Upper lobe of right lung (tissue), 1 donor: ENCODE measurements around the gene OTOP3. TPM values are rescaled to one million over a fixed set of nuclear protein-coding genes. Genes with fewer than 3 reads are reported as not detected.

Experiments used
- total RNA-seq: library from RNA; stranded (reverse); fragmentation: NEBNext Ultra II Directional; extraction: Animal tissue kit (Norgen Biotek cat#: 25700); gene quantifications from one replicate; pipeline ENCODE4 v1.2.1, GENCODE V29; 2021
- donor health status: DM: no; HTN: yes; CAD: no; lungs with severe emphysema.

The OTOP3 gene
- total RNA-seq, 1 donor from 2014 or later, result not detected

Other genes starting within 250 kb of the OTOP3 start
- gene CD300LF, start 223.0 kb upstream of the OTOP3 start, total RNA-seq, result 38.0 TPM
- 6.8 TPM for gene RAB37, start 198.6 kb upstream of the OTOP3 start, total RNA-seq
- gene NHERF1, start 187.3 kb upstream of the OTOP3 start, total RNA-seq, result 28.4 TPM
- gene NAT9, start 159.6 kb upstream of the OTOP3 start, total RNA-seq, result 40.8 TPM
- not detected for gene GRIN2C, start 76.0 kb upstream of the OTOP3 start, total RNA-seq
- gene FDXR, start 62.9 kb upstream of the OTOP3 start, total RNA-seq, result 11.2 TPM
- not detected for gene FADS6, start 42.3 kb upstream of the OTOP3 start, total RNA-seq
- gene USH1G, start 12.6 kb upstream of the OTOP3 start, total RNA-seq, result not detected
- not detected for gene OTOP2, start 11.6 kb upstream of the OTOP3 start, total RNA-seq
- gene HID1, start 36.9 kb downstream of the OTOP3 start, total RNA-seq, result 33.5 TPM
- gene CDR2L, start 51.7 kb downstream of the OTOP3 start, total RNA-seq, result 21.8 TPM
- gene MRPL58, start 76.8 kb downstream of the OTOP3 start, total RNA-seq, result 21.6 TPM
- 155 TPM for gene ATP5PD, start 111.1 kb downstream of the OTOP3 start, total RNA-seq
- 25.3 TPM for gene KCTD2, start 111.3 kb downstream of the OTOP3 start, total RNA-seq
- gene SLC16A5, start 152.1 kb downstream of the OTOP3 start, total RNA-seq, result 40.5 TPM
- 18.0 TPM for gene ARMC7, start 174.1 kb downstream of the OTOP3 start, total RNA-seq
- gene NT5C, start 195.8 kb downstream of the OTOP3 start, total RNA-seq, result 35.8 TPM
- 47.8 TPM for gene JPT1, start 218.6 kb downstream of the OTOP3 start, total RNA-seq
- 316 TPM for gene SUMO2, start 247.1 kb downstream of the OTOP3 start, total RNA-seq